ENCODE measurements around the gene RBMS1.

GRCh38 chr2:160409480-160409879, 84.1 kb downstream of the RBMS1 start:
- no peak for TF ChIP-seq CTCF (IDR thresholded peaks at IDR 0.05 in 4 of 5, conservative IDR thresholded peaks at IDR 0.05 in 1 of 5)
- TF ChIP-seq POLR2A (IDR thresholded peaks at IDR 0.05), result no peak
